Hypothalamus (tissue), 51 donors: Measurements from ENCODE around the gene SDE2.
"Not testable (repeated sequence)": the region's sequence is repeated elsewhere in the genome, so short reads cannot be mapped to it uniquely, and the experiment has no call there.

ENCODE experiments used
- DNase-seq, 51 donors: peaks; one replicate each; lab custom pipeline; 2025; lab: John Stamatoyannopoulos, UW

SDE2 gene

DNA sequence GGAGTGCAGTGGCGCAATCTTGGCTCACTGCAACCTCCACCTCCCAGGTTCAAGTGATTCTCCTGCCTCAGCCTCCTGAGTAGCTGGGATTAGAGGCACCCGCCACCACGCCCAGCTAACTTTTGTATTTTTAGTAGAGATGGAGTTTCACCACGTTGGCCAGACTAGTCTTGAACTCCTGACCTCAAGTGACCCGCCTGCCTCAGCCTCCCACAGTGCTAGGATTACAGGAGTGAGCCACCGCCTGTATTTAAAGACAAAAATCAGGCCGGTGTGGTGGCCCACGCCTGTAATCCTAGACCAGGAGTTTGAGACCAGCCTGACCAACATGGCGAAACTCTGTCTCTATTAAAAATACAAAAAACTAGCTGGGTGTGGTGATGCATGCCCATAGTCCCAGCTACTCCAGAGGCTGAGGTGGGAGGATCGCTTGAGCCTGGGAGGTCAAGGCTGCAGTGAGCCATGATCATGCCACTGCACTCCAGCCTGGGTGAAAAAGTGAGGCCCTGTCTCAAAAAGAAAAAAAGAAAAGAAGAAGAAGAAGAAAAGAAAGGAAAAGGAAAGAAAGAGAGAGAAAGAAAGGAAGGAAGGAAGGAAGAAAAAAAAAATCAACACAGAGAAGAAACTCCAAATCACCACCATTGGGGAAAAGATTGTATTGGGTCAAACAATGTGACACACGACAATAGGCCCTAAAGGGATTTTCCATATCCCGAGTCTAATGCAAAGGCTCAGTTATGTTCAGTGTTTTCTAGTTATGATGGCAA lies 8.2 kb upstream of the SDE2 start:
- not testable (repeated sequence) for DNase-seq

DNA sequence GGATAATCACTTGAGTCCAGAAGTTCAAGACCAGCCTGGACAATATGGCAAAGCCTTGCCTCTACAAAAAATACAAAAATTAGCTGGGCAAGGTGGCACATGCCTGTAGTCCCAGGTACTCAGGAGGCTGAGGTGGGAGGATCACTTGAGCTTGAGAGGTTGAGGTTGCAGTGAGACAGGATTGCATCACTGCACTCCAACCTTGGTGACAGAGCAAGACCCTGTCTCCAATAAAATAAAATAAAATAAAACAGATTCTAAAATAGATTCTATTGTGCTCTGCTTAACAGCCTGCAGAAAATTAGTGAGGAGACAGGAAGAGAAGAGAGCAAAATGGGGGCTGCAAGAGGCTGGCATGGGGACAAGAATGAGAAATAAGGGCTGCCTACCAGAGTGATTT lies 7.5 kb upstream of the SDE2 start:
- DNase-seq = no peak

DNA sequence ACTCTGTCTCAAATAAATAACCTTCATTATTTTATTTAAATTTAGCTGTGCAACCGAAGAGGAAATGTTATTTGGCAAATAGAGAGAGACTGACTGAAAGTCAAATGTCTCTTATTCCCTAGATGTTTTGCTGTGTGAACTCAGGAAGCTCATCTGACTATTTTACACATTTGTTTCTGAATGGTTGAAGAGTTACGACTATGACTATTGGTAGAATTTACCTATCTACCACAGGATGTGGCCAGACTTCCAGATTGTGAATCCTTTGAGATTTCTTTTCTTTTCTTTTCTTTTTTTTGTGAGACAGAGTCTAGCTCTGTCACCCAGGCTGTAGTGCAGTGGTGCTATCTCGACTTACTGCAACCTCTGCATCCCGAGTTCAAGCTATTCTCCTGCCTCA lies 5.3 kb upstream of the SDE2 start:
- no peak for DNase-seq

DNA sequence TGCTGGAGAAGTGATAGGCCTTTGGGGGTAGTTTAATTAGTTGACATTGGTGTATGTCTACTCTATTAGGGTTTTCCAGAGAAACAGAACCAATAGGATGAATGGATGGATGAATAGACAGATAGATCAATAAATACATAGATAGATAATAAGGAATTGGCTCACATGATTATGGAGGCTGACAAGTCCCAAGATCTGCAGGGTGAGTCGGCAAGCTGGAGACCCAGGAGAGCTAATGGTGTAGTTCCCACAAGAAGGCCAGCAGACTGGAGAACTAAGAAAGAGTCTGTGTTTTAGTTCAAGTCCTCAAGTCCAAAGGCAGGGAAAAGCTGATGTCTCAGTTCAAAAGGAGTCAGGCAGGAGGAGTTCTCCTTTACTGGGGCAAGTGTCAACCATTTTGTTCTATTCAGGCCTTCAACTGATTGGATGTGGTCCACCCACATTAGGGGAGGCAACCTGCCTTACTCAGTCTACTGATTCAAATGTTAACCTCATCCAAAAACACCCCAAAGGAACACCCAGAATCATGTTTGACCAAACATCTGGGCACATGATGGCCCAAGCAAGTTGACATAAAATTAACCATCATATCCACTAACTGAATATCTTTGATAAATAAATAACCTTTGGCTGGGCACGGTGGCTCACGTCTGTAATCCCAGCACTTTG lies 4.5 kb upstream of the SDE2 start:
- DNase-seq = no peak

DNA sequence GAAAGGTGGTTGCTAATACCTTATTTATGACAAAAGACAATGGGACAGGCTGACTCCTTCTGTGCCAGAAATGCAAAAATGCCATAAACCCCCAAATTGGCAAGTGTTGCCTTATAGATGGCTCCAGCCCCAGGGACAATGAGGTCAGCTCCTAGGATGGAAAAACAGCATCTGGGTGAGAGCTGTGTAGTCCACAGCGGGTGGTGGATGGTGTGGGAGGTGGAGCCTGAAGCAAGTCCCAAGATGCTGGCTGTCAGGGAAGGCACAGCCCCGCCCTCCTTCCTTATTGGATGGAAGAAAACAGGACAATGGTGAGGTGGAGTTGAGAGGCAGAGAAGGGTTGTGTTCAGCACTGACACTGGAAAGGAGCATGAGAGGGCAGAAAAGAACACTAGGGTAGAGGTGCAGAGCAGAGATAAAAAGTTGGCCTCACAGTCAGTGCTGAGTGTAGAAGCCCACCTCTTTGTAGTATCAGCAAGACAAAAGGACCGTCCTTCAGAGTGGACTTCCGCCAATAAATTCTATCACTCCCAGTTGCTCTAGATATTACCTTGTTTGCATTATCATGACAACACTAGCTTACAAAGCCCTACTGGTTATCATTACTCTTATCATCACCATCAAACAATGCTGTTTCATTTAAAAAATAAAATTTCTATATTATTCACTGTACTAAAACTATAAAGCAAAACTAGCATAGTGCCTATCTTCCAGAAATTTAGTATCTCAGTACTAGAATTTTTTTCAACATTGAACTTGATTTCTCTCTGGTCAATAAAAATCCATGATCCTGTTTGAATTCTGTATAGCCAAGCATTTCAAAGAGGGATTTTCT lies 3.7 kb upstream of the SDE2 start:
- peak in 11 of 51 donors; percentile 4 to 54 (median 14) for DNase-seq

DNA sequence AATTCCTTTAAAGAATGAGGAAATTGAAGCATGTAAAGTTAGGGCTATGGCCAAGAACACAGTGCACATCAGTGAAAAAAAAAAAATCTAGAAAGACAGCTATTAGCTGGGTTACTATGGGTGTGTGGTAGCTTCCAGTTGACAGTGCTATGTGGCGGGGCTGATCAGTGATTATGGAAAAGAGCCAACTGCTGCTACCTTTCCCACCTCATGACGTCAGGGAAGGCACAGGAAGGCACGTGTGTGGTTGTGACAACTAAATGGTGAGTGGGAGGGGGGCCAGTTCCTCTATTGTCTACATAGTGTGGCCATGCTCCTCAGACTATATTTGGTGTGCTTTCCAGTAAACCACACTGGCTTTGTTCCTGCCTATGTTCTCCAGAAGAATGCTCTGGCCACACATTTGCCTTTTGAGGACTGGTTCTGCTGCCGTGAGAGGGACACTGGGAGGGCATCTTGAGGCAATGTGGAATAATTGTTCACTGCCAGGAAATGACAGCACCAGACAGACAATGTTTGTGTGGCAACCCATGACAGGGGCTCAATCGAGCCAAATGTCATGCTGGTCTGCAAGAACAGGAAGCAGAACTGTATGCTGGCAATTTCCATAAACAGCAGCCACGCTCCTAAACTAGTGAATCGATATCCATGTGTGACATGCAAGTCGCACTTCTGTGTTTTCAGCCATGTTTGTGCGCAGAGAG lies 3.0 kb upstream of the SDE2 start:
- DNase-seq = peak in 35 of 51 donors; percentile 9 to 70 (median 32)

DNA sequence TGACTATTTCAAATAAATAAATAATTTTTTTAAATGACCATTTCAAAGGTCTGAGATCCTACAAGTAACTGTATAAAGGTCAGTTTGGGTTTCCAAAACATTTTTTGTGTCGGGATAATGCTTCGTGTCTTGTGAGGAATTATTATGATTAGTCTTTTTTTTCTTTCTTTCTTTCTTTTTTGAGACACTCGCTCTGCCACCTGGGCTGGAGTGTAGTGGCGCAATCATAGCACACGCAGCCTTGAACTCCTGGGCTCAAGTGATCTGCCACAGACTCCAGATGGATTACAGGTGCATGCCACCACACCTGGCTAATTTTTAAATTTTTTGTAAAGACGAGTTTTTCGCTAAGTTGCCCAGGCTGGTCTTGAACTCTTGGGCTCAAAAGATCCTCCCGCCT lies 1.9 kb upstream of the SDE2 start:
- no peak for DNase-seq

DNA sequence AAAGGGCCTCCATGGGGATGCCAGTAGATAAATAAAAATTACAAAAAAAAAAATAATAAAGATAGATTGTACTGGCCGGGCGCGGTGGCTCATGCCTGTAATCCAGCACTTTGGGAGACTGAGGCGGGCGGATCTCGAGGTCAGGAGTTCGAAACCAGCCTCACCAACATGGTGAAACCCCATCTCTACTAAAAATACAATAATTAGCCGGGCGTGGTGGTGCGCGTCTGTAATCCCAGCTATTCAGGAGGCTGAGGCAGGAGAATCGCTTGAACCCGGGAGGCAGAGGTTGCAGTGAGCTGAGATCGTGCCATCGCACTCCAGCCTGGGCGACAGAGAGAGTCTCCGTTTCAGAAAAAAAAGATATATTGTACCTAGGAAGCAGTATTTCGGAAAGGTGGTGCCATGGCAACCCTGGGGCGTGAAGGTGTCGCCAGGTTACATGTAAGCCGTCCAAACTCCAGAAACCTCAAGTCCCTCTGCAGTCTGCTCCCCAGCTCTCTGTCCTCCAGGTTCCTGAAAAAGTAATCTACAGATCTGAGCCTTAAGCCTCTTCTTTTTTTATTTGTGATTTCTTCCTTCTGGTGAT lies 1.4 kb upstream of the SDE2 start:
- DNase-seq = not testable (repeated sequence)

DNA sequence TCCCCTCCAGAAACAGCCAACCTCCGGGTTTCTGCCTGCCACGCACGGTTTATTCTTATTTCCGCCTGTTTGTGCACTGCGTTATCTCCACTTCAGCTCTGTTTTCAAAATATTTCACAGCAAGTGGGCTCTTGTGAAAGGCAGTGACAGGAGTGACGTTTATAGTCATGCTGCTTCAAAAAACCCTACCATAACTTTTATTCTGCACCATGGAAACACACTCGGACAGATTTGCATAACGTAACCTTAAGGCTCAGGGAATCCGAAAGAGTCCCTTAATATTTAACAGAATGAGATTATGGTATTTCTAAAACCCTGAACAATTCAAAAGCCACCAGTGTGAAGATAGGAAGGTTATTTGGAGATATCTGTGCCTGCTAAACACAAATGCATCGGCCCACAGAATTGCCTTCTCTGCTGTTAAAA lies 782 bp upstream of the SDE2 start:
- DNase-seq = no peak

DNA sequence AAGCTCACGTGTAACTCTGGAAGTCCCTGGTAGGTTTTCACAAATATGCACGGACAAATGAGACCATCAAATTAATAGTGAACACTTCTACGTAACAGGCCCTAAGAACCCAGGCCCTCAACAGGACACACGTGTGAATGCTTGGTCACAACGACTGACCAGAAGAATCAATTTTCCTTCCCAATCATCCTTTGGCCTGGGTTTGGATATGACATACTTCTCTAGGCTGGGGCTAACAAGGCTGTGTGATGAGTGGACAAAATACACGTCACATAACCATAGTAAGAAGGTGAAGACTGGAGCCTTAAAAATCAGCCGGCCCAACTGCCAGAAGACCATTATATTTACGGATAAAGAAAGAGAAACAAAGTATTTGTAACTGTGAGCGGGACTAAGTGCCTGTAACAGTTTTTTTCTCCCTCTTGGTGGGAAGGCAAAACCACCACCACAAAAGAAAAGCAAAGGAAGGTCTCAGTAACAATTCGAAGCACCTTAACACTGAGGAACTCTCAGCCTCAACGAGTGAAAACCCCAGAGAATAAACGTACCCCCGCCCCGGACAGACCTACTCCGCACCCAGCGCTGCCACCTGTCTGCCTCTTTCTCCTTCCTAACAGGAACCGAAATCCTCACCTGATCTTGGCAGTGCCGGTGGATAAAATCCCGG lies 450 bp downstream of the SDE2 start:
- peak in 1 of 51 donors; percentile 14 for DNase-seq

DNA sequence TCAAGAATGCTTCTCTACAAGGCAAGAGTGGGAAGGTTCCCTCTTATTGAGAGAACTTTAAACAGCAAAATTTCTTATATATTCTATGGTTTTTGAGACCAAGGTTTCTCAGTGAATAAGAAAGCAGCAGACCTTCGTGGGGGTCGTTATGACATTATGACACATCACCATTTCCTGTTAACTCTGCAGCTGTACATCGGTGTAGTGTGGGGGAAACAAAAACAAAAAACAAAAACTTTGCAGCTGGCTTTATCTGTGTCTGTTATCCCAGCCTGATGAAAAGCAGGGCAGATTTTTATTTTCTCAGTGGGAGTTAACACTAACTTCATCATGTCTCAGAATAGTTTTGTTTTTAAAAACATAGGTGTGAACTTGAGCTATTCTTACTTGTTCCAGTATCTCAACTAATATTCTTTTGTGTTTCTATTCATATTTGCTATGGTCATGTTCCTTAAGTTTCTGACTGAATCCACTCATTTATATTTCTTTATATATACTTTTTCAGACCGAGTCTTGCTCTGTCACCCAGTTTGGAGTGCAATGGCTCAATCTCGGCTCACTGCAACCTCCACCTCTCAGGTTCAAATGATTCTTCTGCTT lies 2.1 kb downstream of the SDE2 start:
- DNase-seq = no peak

DNA sequence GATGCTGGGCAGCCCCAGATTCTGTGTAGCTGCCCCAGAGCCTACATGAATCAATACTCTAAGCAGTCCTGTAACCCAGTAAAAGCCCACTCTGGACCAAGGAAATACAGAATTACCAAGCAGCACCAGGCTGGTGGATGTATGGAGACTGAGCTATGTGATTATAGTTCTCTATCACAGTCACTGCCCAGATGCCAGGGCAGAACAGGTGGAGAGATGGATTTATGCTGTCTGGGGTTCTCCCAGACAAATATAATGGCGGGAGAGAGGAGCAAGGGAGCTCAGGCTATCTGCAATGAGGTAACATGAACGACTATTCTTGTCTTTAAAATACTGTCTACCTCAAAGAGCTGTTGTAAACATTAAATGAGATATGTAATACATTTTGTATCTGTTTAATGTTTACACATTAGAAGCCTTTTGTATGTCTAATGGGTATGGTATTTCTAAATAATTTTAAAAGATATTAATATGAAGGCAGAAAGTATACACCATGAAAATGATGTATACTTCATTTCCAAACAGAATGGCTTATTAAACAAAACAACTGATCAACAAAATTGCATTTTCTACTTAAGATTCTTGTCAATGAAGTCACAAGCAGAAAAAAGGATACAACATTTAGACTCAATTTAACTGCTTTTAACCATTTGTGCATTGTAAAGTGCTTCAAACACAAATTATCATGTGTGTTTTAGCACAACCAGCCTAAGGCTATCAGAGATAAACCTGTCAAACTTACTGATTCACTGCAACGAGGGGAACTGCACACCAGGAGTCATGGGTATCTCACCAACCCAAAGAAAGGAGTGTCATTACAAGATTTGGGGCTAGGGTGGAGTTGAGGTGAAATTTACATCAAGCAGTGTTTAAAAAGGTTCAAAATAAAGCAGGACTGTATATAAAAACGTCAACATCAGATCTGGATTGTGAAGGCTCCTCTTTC lies 3.0 kb downstream of the SDE2 start:
- no peak for DNase-seq

DNA sequence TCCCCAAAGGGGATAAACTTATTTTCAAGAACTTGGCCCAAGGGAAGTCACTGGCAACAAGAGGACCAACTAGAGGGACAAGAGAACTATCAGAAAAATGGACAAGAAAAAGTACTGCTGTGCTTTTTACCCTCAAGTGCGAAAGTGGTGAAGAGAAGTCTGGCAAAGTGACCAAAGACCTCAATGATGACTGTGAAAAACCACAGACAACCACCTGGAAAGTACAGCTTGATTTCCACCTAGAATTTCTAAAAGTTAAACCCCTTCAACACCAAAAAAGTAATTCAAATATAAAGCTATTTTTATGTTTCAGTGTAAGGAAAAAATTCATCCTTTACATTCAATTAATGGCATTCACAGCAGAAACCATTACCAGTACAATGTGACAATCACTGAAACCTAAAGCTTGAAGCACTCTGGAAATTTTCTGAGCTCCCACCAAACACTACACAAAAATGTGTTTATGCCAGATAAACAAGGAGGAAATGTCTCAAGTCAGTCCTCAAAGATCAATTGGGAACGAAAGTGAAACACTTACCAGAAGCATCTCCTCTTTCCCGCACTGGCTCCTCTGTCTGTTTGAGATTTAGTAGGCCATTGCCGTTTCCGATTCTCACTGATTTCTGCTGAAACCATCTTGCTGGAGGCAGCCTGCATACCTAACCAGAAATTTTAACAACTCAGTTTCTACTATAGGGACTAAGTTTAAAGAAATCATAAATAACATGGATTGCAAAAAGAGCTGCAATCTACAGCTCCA lies 8.3 kb downstream of the SDE2 start:
- DNase-seq = no peak

DNA sequence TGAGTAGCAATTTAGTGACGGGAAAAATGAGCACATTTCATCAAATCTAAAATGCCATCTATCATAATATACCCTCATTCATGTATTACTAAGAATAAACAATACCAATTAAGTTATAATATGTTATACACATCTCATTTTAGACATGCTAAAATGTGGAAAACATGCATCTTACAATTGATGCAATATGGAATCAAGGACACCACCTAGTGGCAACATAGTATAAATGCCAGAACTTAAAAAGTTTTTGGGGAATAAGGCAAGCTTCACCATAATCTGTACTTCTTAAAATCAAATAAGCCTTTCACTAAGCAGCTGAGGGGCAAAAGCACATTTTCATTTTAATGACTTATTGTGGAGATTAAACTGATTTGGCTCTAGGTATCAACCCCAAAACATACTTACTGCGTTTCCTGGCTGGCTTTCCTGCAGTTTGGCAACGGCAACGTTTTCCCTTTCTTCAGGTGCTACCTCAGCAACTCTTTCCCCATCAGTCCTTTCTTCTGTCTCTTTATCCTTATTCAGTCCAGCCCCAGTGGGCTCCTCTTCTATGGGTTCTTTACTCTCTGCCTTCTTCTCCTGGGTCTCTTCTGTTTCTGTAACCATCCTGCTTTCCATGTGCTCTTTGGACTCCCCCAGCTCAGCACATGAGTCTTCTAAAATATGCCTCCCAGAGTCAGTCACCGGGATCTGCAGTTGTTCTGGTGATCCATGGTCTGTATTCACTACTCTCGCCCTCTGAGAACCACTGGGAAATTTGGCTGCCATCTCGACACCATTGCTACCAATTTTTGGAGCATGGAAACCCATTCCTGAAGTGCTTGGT lies 11.4 kb downstream of the SDE2 start:
- peak in 1 of 51 donors; percentile 23 for DNase-seq

DNA sequence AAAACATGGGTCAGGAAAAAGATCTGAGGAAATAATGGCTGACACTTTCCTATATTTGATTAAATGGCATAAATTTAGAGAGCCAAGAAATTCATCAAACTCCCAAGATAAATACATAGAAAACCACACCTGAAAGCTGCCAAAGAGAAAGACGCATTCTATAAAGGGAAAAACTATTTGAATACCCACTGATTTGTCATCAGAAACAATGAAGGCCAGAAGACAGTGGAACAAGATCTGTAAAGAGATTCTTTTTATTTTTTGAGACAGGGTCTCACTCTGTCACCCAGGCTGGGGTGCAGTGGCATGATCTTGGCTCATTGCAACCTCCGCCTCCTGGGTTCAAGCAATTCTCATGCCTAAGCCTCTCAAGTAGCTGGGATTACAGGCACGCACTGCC lies 17.4 kb downstream of the SDE2 start:
- DNase-seq = no peak

DNA sequence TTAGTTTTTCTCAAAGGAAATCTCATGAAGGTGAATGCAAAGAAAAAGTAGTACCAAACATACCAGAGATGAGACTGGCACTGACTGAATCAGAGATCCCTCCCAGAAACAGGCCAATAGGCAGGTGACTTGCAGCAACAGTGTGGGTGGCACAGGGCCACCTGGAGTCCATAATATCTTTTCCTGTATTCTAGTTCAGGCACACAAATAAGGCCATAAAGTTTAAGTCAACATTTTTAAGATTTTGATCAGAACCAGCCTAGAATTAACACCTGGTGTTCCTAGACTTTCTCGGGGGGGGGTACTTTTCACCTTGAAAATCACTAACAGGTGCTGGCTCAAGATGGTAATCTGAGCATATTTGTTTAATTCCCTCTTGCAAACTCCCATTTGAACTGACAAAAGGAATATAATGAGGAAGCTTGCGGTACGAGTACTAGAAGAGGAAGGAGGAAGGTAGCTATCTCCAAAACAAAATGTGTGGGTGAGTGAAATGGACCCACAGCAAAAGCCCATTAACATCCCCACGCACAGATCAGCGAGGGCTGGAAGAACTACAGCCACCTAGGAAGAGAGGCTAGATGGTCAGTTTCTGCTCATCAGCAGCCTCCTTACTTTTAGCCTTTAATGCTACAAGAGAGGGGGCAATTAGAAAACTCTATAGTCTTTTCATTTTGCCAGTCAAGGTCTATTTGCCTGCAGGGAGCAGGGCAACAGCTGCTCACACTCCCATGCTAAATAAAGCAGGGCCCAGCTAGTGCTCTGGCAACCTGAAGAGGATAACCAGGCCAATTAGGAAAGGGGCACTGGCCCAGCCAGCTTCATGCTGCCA lies 18.9 kb downstream of the SDE2 start:
- DNase-seq = no peak
